Hypothalamus (tissue), 51 donors: ENCODE measurements around the gene MOB3A.
"Not testable (repeated sequence)": the region's sequence is repeated elsewhere in the genome, so short reads cannot be mapped to it uniquely, and the experiment has no call there.

Experiments
- DNase-seq, 51 donors: peaks; one replicate each; lab custom pipeline; 2025; lab: John Stamatoyannopoulos, UW

MOB3A gene

GRCh38 chr19:2038284-2039088, 57.6 kb downstream of the MOB3A start:
- DNase-seq: no peak

- DNase-seq: no peak
These were observed 58.4 kb downstream of the MOB3A start for GRCh38 chr19:2037651-2038255.

- DNase-seq: no peak
These were observed 59.7 kb downstream of the MOB3A start for GRCh38 chr19:2036424-2036823.

GRCh38 chr19:2035590-2035991, 60.5 kb downstream of the MOB3A start:
- no peak for DNase-seq

GRCh38 chr19:2034729-2035589, 61.2 kb downstream of the MOB3A start:
- DNase-seq: peak in 1 of 51 donors; percentile 27

- not testable (repeated sequence) for DNase-seq
These were observed 61.9 kb downstream of the MOB3A start for GRCh38 chr19:2034253-2034652.

- no peak for DNase-seq
These were observed 62.3 kb downstream of the MOB3A start for GRCh38 chr19:2033825-2034159.

- DNase-seq: no peak
These were observed 62.9 kb downstream of the MOB3A start for GRCh38 chr19:2033115-2033824.

- DNase-seq: peak; percentile 46 to 98 (median 92)
These were observed 63.7 kb downstream of the MOB3A start for GRCh38 chr19:2032296-2032941.

- DNase-seq: no peak
These were observed 68.8 kb downstream of the MOB3A start for GRCh38 chr19:2027361-2027760.

- no peak for DNase-seq
These were observed 69.4 kb downstream of the MOB3A start for GRCh38 chr19:2026770-2027169.

- no peak for DNase-seq
These were observed 73.8 kb downstream of the MOB3A start for GRCh38 chr19:2022289-2022688.

GRCh38 chr19:2021453-2022140, 74.5 kb downstream of the MOB3A start:
- DNase-seq: no peak
